H1 (cell line): ENCODE results near the gene HMGCS2. TPM values are rescaled to one million over a fixed set of nuclear protein-coding genes. Genes with fewer than 3 reads are reported as not detected.

Source experiments
- CTCF ChIA-PET: fragments of 300-600 bp; sonication (Branson Sonifier 250); formaldehyde crosslinking; loops from one replicate; lab custom pipeline; 2021; ENCODE audit not compliant: partially characterized antibody; lab: Charles Lee
- POLR2A ChIA-PET: fragments of 300-600 bp; sonication (Branson Sonifier 250); formaldehyde crosslinking; loops from one replicate; lab custom pipeline; 2021; ENCODE audit warnings: inconsistent platforms; ENCODE audit not compliant: partially characterized antibody; lab: Charles Lee
- DNase-seq, 2 experiments: peaks; one replicate each; pipeline versions ENCODE4 v3.0.0 to v3.0.0-alpha.2; 2010 to 2022; ENCODE audit warnings: low spot score in 2 of 2, low read depth in 1 of 2, mixed read lengths in 1 of 2
- FAIRE-seq: peaks from 2 replicates; lab custom pipeline; 2011; peaks lifted over from hg19 to GRCh38; lab: Jason Lieb, UNC
- H2AFZ ChIP-seq: 2 replicates; pipeline ENCODE4 v1.8.1; 2012; ENCODE audit warnings: low read length, inconsistent platforms
- H2AK5ac ChIP-seq: 2 replicates; pipeline ENCODE4 v1.6.1; 2013; ENCODE audit warnings: low read depth, low read length
- H2BK120ac ChIP-seq: replicated peaks from 2 replicates; pipeline ENCODE3; 2013; ENCODE audit warnings: low read depth, low read length, inconsistent platforms
- H2BK12ac ChIP-seq: 2 replicates; pipeline ENCODE4 v1.6.1; 2013; ENCODE audit warnings: low read depth, low read length
- H2BK15ac ChIP-seq: 2 replicates; pipeline ENCODE4 v1.6.1; 2013; ENCODE audit warnings: low read length
- H2BK20ac ChIP-seq: 2 replicates; pipeline ENCODE4 v1.6.1; 2013; ENCODE audit warnings: low read length
- H2BK5ac ChIP-seq: 2 replicates; pipeline ENCODE4 v1.6.1; 2013; ENCODE audit warnings: low read depth, low read length
- H3K14ac ChIP-seq: 2 replicates; pipeline ENCODE4 v1.6.1; 2013; ENCODE audit warnings: inconsistent platforms; ENCODE audit not compliant: insufficient read length
- H3K18ac ChIP-seq: 2 replicates; pipeline ENCODE4 v1.6.1; 2013; ENCODE audit warnings: low read length; ENCODE audit errors: extremely low read depth
- H3K23ac ChIP-seq: 2 replicates; pipeline ENCODE4 v1.6.1; 2013; ENCODE audit warnings: inconsistent platforms; ENCODE audit not compliant: insufficient read length
- H3K23me2 ChIP-seq: 2 replicates; pipeline ENCODE4 v1.6.1; 2013; ENCODE audit warnings: low read depth, low read length
- H3K27ac ChIP-seq: 2 replicates; pipeline ENCODE4 v1.6.1; 2011; ENCODE audit warnings: low read depth, low read length, inconsistent platforms
- H3K27me3 ChIP-seq, 4 experiments: replicated peaks in 1 of 4; 1 replicate in 1 of 4; 2 replicates in 3 of 4; pipeline versions ENCODE4 v1.6.1 to v1.8.1; 2011 to 2013; ENCODE audit warnings: low read length in 3 of 4, mild to moderate bottlenecking in 3 of 4, inconsistent platforms in 2 of 4, mixed read lengths in 2 of 4, moderate library complexity in 1 of 4; ENCODE audit not compliant: control insufficient read depth in 3 of 4, insufficient read depth in 3 of 4; ENCODE audit errors: extremely low read depth in 1 of 4
- H3K36me3 ChIP-seq, 4 experiments: 2 replicates each; pipeline versions ENCODE4 v1.6.1 to v1.8.1; 2011 to 2013; ENCODE audit warnings: mild to moderate bottlenecking in 4 of 4, low read length in 3 of 4, moderate library complexity in 2 of 4, control low read depth in 1 of 4, inconsistent platforms in 1 of 4; ENCODE audit not compliant: insufficient read depth in 4 of 4, control insufficient read depth in 2 of 4
- H3K4ac ChIP-seq: replicated peaks from 2 replicates; pipeline ENCODE3; 2013; ENCODE audit warnings: low read length, low read depth, mixed read lengths, inconsistent platforms; ENCODE audit not compliant: insufficient read length
- H3K4me1 ChIP-seq, 4 experiments: replicated peaks in 1 of 4; 1 replicate in 1 of 4; 2 replicates in 3 of 4; pipeline versions ENCODE4 v1.6.1 to v1.8.1; 2011 to 2013; ENCODE audit warnings: low read length in 3 of 4, inconsistent platforms in 2 of 4, mixed read lengths in 1 of 4; ENCODE audit not compliant: insufficient read depth in 4 of 4, control insufficient read depth in 3 of 4
- H3K4me2 ChIP-seq, 2 experiments: 2 replicates each; pipeline versions ENCODE4 v1.6.1 to v1.8.1; 2011 to 2013; ENCODE audit warnings: low read depth in 2 of 2, low read length in 2 of 2, control low read depth in 1 of 2, inconsistent platforms in 1 of 2, mild to moderate bottlenecking in 1 of 2; ENCODE audit not compliant: insufficient read depth in 1 of 2
- H3K4me3 ChIP-seq, 4 experiments: fragments of 200-600, 300-600 bp in 1 of 4; sonication (generic), shearing (Covaris generic), sonication (Bioruptor Twin) in 1 of 4; 2 replicates each; pipeline versions ENCODE4 v1.5.1 to v1.8.1; 2011 to 2016; ENCODE audit warnings: low read length in 4 of 4, low read depth in 3 of 4, control low read depth in 2 of 4, inconsistent platforms in 2 of 4, mild to moderate bottlenecking in 2 of 4, mixed read lengths in 1 of 4, moderate library complexity in 1 of 4; ENCODE audit not compliant: insufficient read depth in 2 of 4; ENCODE audit errors: extremely low read depth in 1 of 4
- H3K56ac ChIP-seq: replicated peaks from 2 replicates; pipeline ENCODE3; 2013; ENCODE audit warnings: low read depth, mild to moderate bottlenecking, mixed read lengths, low read length, inconsistent platforms; ENCODE audit not compliant: insufficient read length
- H3K79me1 ChIP-seq: 2 replicates; pipeline ENCODE4 v1.6.1; 2013; ENCODE audit warnings: low read depth, low read length, control low read depth
- H3K79me2 ChIP-seq, 2 experiments: 2 replicates each; pipeline versions ENCODE4 v1.6.1 to v1.8.1; 2012 to 2013; ENCODE audit warnings: low read length in 2 of 2, mild to moderate bottlenecking in 2 of 2, inconsistent platforms in 1 of 2; ENCODE audit not compliant: insufficient read depth in 2 of 2, control insufficient read depth in 1 of 2
- H3K9ac ChIP-seq, 4 experiments: replicated peaks in 1 of 4; 1 replicate in 1 of 4; 2 replicates in 3 of 4; pipeline versions ENCODE4 v1.6.1 to v1.8.1; 2011 to 2013; ENCODE audit warnings: low read depth in 3 of 4, low read length in 3 of 4, control low read depth in 2 of 4, mild to moderate bottlenecking in 2 of 4, moderate library complexity in 2 of 4, inconsistent platforms in 1 of 4; ENCODE audit errors: extremely low read depth in 1 of 4
- H3K9me3 ChIP-seq, 2 experiments: 2 replicates each; pipeline versions ENCODE4 v1.6.1 to v1.8.1; 2012 to 2013; ENCODE audit warnings: mild to moderate bottlenecking in 2 of 2, moderate library complexity in 2 of 2, control low read depth in 1 of 2, inconsistent platforms in 1 of 2, low read depth in 1 of 2, low read length in 1 of 2, mixed read lengths in 1 of 2; ENCODE audit not compliant: insufficient read depth in 2 of 2
- H4K20me1 ChIP-seq, 2 experiments: replicated peaks in 1 of 2; 2 replicates each; pipeline versions ENCODE3 to v1.8.1; 2011 to 2013; ENCODE audit warnings: inconsistent platforms in 2 of 2, low read length in 2 of 2, mild to moderate bottlenecking in 1 of 2; ENCODE audit not compliant: insufficient read depth in 2 of 2, control insufficient read depth in 1 of 2
- H4K5ac ChIP-seq: 2 replicates; pipeline ENCODE4 v1.6.1; 2013; ENCODE audit warnings: low read length, low read depth, mixed read lengths, inconsistent platforms; ENCODE audit not compliant: insufficient read length
- H4K8ac ChIP-seq: 2 replicates; pipeline ENCODE4 v1.8.0; 2013; ENCODE audit warnings: mild to moderate bottlenecking, moderate library complexity, low read length, inconsistent platforms; ENCODE audit not compliant: insufficient read depth; ENCODE audit errors: extremely low read depth
- H4K91ac ChIP-seq: replicated peaks from 2 replicates; pipeline ENCODE3; 2013; ENCODE audit warnings: low read length, mixed read lengths, inconsistent platforms; ENCODE audit not compliant: insufficient read length
- ATF2 ChIP-seq: IDR thresholded peaks from 2 replicates; pipeline ENCODE4 v1.6.1; 2012; ENCODE audit warnings: low read length, inconsistent platforms
- CEBPB ChIP-seq: IDR thresholded peaks from 2 replicates; pipeline ENCODE4 v1.6.1; 2012; ENCODE audit warnings: low read depth, low read length
- CHD2 ChIP-seq: IDR thresholded peaks from 2 replicates; pipeline ENCODE4 v1.6.1; 2012; ENCODE audit warnings: low read length, improper control_type of control experiment
- CREB1 ChIP-seq: IDR thresholded peaks from 2 replicates; pipeline ENCODE4 v1.6.1; 2012; ENCODE audit warnings: inconsistent platforms
- EGR1 ChIP-seq: IDR thresholded peaks from 2 replicates; pipeline ENCODE4 v1.6.1; 2011; ENCODE audit warnings: low read depth, low read length, borderline replicate concordance
- EZH2 ChIP-seq: fragments of 200-600 bp; sonication (generic); IDR thresholded peaks from 2 replicates; pipeline ENCODE4 v1.7.1; 2012; ENCODE audit warnings: low read depth, mild to moderate bottlenecking, moderate library complexity, low read length, inconsistent platforms; ENCODE audit not compliant: severe bottlenecking
- FOSL1 ChIP-seq: IDR thresholded peaks from 2 replicates; pipeline ENCODE4 v1.6.1; 2011; ENCODE audit warnings: mild to moderate bottlenecking, low read depth, low read length, moderate library complexity; ENCODE audit not compliant: insufficient read depth
- HDAC2 ChIP-seq, 2 experiments: fragments of 300-600 bp in 1 of 2; sonication (generic) in 1 of 2; IDR thresholded peaks; 2 replicates each; pipeline ENCODE4 v1.6.1; 2011 to 2012; ENCODE audit warnings: low read depth in 2 of 2, low read length in 2 of 2, mild to moderate bottlenecking in 2 of 2, moderate library complexity in 2 of 2, borderline replicate concordance in 1 of 2, inconsistent platforms in 1 of 2
- POLR2AphosphoS5 ChIP-seq: IDR thresholded peaks from 2 replicates; pipeline ENCODE4 v1.6.1; 2011; ENCODE audit warnings: low read depth, low read length
- RBBP5 ChIP-seq: IDR thresholded peaks from 2 replicates; pipeline ENCODE4 v1.7.1; 2012; ENCODE audit warnings: low read depth, mild to moderate bottlenecking, inconsistent platforms, low read length, moderate library complexity, borderline replicate concordance
- TAF1 ChIP-seq: IDR thresholded peaks from 2 replicates; pipeline ENCODE4 v1.6.1; 2011; ENCODE audit warnings: mild to moderate bottlenecking, low read depth, low read length
- WGBS, 2 experiments: shearing (Covaris generic) in 1 of 2; methylation state at CpG; one replicate each; pipeline versions ENCODE4 v1.1.6 to v1.1.7; 2013 to 2015; ENCODE audit warnings: low lambda C conversion rate in 2 of 2, mixed read lengths in 2 of 2, inconsistent platforms in 1 of 2, low coverage in 1 of 2, missing lambda C conversion rate in 1 of 2; ENCODE audit not compliant: insufficient replicate concordance in 2 of 2, insufficient coverage in 1 of 2, insufficient read length in 1 of 2; ENCODE audit errors: extremely low coverage in 1 of 2, missing lambda C conversion rate in 1 of 2; 5-methylcytosine and 5-hydroxymethylcytosine counted together
- polyA plus RNA-seq, 7 experiments: library from polyadenylated mRNA; depleted of rRNA in 3 of 7; stranded (reverse) in 5 of 7; unstranded in 2 of 7; fragments of >200 nt in 5 of 7; fragments of 200-250 nt in 2 of 7; gene quantifications; 1 replicate in 5 of 7; 2 replicates in 1 of 7; 4 replicates in 1 of 7; pipeline versions ENCODE4 v1.2.1 to v1.2.3, GENCODE V29; 2011 to 2013; ENCODE audit warnings: missing spikeins in 2 of 7, mixed read lengths in 2 of 7
- total RNA-seq: library from RNA; stranded (reverse); fragmentation: NEBNext Ultra II Directional; extraction: Animal tissue kit (Norgen Biotek cat#: 25700); gene quantifications from 2 replicates; pipeline ENCODE4 v1.2.1, GENCODE V29; 2021

HMGCS2 gene
- total and polyA plus RNA-seq, 2 of the 8 experiments (the other 6 are each of a cell fraction or from before 2014, with no cell fraction given): not detected

- no peak overlapping the region for H4K5ac ChIP-seq
- H4K8ac ChIP-seq: no peak overlapping the region
- H3K23me2 ChIP-seq: 0 out of 2 replicates have a peak, but pooled peaks cover 1% of the 10 kb centered on the region
- H4K91ac ChIP-seq: no peak overlapping the region
- DNase-seq: no peak
- no peak for FAIRE-seq
- H2BK15ac ChIP-seq: no peak overlapping the region
- no peak overlapping the region for H3K4me3 ChIP-seq
- no peak overlapping the region for H3K56ac ChIP-seq
- H3K27ac ChIP-seq: no peak overlapping the region
- H3K9me3 ChIP-seq: no peaks in the 10 kb centered on the region
- peaks cover 0 to 22% of the 10 kb centered on the region in 2 experiments; a peak in 1 of 4 replicates for H3K79me2 ChIP-seq
- H3K36me3 ChIP-seq: peaks cover 50 to 100% (median 87%) of the 10 kb centered on the region in 4 experiments
- H3K79me1 ChIP-seq: peaks cover 14% of the 10 kb centered on the region
- no peak overlapping the region for H3K23ac ChIP-seq
- no peak overlapping the region for H3K18ac ChIP-seq
- H2AK5ac ChIP-seq: no peak overlapping the region
- no peak overlapping the region for H3K9ac ChIP-seq
- no peak overlapping the region for H2BK12ac ChIP-seq
- H3K4me1 ChIP-seq: no peaks in the 10 kb centered on the region; a peak in 1 of 7 replicates
- no peak overlapping the region for H2AFZ ChIP-seq
- H2BK5ac ChIP-seq: no peak overlapping the region
- no peak overlapping the region for H2BK20ac ChIP-seq
- ChIA-PET CTCF (interaction anchor here (1.1 to 14.1 kb wide), 5 partner anchors 10 to 58 kb away, joined by 3 to 132 read pairs (median 4); no protein-coding TSS in a partner anchor), POLR2A (interaction anchor here (1.5 to 30.7 kb wide), 4 partner anchors 5 to 105 kb away, joined by 5 to 425 read pairs (median 362); partner anchors contain the start of gene PHGDH)
- no peak overlapping the region for H3K4ac ChIP-seq
- WGBS, 2 experiments: 88% methylated on average over 14 of the region's 14 CpGs; no CpG with 5 or more reads in 1 of the 2 experiments
- H3K27me3 ChIP-seq: no peaks in the 10 kb centered on the region
- no peak overlapping the region for H2BK120ac ChIP-seq
- H3K4me2 ChIP-seq: no peak overlapping the region
- H3K14ac ChIP-seq: no peak overlapping the region
- H4K20me1 ChIP-seq: peaks cover 21 to 28% of the 10 kb centered on the region in 2 experiments
- TF ChIP-seq RBBP5 (no peak), EGR1 (no peak), ATF2 (no peak), EZH2 (no peak), CHD2 (no peak), TAF1 (no peak), HDAC2 (IDR thresholded peaks at IDR 0.05; ENCODE audit: borderline replicate concordance in 1 of 2, low read depth in 2 of 2, low read length in 2 of 2) (no peak), FOSL1 (no peak), CEBPB (no peak), POLR2AphosphoS5 (no peak), CREB1 (no peak)
Observed at GRCh38 chr1:119735217-119735616, 33.5 kb downstream of the HMGCS2 start.
